ENCODE measurements around the gene KLF8. TPM values are rescaled to one million over a fixed set of nuclear protein-coding genes. Genes with fewer than 3 reads are reported as not detected.

Gene KLF8
- total and polyA plus RNA-seq, 7 donors = 0.69 to 19.7 (median 9.1) TPM

DNA sequence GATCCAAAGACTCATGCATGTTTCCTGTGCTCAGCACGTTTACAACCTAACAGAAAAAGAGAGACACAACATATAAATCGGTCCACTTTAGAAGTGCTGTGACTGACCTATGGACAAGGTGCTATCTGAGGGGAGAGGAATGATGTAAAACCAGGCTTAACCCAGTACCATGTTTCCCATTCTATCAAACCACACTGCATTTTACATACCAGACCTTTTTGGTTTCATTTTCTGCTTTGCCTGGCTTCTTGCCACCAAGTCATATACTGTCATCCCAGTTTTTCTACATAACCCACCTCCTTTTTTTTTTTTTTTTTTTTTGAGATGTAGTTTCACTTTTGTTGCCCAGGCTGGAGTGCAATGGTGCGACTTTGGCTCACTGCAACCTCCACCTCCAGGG, 82.2 kb downstream of the KLF8 start:
- no peaks in the 10 kb centered on the region for H3K4me1 ChIP-seq
- intact Hi-C loops (cut with DNase I) = no loop called here
- TF ChIP-seq EP300 (IDR thresholded peaks at IDR 0.05) = no peak
- no peak for TF ChIP-seq POLR2A (IDR thresholded peaks at IDR 0.05)
- TF ChIP-seq, protein P1, sequence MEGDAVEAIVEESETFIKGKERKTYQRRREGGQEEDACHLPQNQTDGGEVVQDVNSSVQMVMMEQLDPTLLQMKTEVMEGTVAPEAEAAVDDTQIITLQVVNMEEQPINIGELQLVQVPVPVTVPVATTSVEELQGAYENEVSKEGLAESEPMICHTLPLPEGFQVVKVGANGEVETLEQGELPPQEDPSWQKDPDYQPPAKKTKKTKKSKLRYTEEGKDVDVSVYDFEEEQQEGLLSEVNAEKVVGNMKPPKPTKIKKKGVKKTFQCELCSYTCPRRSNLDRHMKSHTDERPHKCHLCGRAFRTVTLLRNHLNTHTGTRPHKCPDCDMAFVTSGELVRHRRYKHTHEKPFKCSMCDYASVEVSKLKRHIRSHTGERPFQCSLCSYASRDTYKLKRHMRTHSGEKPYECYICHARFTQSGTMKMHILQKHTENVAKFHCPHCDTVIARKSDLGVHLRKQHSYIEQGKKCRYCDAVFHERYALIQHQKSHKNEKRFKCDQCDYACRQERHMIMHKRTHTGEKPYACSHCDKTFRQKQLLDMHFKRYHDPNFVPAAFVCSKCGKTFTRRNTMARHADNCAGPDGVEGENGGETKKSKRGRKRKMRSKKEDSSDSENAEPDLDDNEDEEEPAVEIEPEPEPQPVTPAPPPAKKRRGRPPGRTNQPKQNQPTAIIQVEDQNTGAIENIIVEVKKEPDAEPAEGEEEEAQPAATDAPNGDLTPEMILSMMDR (IDR thresholded peaks at IDR 0.05) = no peak
- no peak for TF ChIP-seq POLR2AphosphoS5 (IDR thresholded peaks at IDR 0.05)
- no peaks in the 10 kb centered on the region for H3K27me3 ChIP-seq
- WGBS, 2 donors = 14 to 36% methylated on average over 3 of the region's 3 CpGs
- no peak overlapping the region for H3K4me3 ChIP-seq
- DNase-seq = no peak
- H3K9me3 ChIP-seq = no peaks in the 10 kb centered on the region
- no peaks in the 10 kb centered on the region for H3K36me3 ChIP-seq
- H3K27ac ChIP-seq = no peak overlapping the region

DNA sequence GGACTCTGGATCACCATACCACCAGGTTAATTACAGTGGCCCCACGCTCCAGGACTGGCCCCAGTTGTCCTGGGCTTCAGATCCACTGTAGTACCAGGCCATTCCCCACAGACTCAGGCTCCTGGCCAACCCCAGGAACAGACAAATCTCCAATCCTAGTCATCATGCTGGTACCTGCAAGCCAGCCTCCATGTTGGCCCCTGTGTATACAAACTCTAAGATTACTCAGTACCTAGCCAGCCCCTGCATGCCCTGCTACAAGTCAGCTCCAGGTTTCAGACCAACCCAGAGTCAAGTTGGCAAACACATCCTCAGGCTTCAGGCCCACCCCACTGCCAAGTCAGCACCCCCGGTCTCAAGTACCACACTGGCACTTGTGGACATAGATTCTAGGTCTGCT, 85.9 kb downstream of the KLF8 start:
- no peaks in the 10 kb centered on the region for H3K27me3 ChIP-seq
- no peak for DNase-seq
- no peak overlapping the region for H3K27ac ChIP-seq
- TF ChIP-seq POLR2A (IDR thresholded peaks at IDR 0.05) (no peak), POLR2AphosphoS5 (IDR thresholded peaks at IDR 0.05) (no peak), EP300 (IDR thresholded peaks at IDR 0.05) (no peak)
- TF ChIP-seq, protein P1 (IDR thresholded peaks at IDR 0.05) = no peak
- intact Hi-C loops (cut with DNase I) = no loop called here
- no peaks in the 10 kb centered on the region for H3K36me3 ChIP-seq
- H3K9me3 ChIP-seq = no peaks in the 10 kb centered on the region
- no peaks in the 10 kb centered on the region for H3K4me1 ChIP-seq
- WGBS, 2 donors = 81 to 88% methylated on average over 2 of the region's 2 CpGs
- H3K4me3 ChIP-seq = no peak overlapping the region

DNA sequence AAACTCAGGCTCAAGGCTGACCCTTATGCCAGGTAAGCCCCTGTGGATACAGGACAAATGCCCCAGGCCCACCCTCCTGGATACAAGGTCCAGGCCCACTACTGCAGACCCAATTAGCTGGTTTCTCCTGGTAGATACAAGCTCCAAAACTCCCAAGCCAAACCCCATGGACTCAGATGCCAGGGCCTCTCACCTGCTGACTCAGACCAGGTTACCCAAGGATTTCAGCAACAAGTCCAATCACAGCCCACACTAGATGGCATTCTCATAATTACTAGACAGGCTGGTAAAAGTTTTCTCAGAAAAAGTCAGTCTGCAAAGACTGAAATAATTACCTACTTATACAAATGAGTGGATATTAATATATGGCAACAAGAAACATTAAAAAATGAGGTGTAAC, 87.0 kb downstream of the KLF8 start:
- intact Hi-C loops (cut with DNase I) = no loop called here
- no peak overlapping the region for H3K4me3 ChIP-seq

More for the DNA sequence above, 87.0 kb downstream of the KLF8 start:
- Histone ChIP-seq H3K4me1 (no peaks in the 10 kb centered on the region), H3K27me3 (no peaks in the 10 kb centered on the region), H3K36me3 (no peaks in the 10 kb centered on the region), H3K9me3 (no peaks in the 10 kb centered on the region), H3K27ac (no peak overlapping the region)
- TF ChIP-seq POLR2AphosphoS5 (IDR thresholded peaks at IDR 0.05) (no peak), EP300 (IDR thresholded peaks at IDR 0.05) (no peak)
- no peak for DNase-seq

Data from sigmoid colon (tissue), 7 donors.